HG03521 (cell line): Measurements from ENCODE around the gene MOSPD3.

Source experiments
- ATAC-seq: cut with Tn5 transposase; IDR thresholded peaks from one replicate; pipeline ENCODE4 v1.9.1; 2021; ENCODE audit warnings: mild to moderate bottlenecking, moderate library complexity; ENCODE audit not compliant: unreplicated experiment

MOSPD3 gene

GRCh38 chr7:100575206-100575631 is 37.1 kb upstream of the MOSPD3 start:
- no peak for ATAC-seq

DNA sequence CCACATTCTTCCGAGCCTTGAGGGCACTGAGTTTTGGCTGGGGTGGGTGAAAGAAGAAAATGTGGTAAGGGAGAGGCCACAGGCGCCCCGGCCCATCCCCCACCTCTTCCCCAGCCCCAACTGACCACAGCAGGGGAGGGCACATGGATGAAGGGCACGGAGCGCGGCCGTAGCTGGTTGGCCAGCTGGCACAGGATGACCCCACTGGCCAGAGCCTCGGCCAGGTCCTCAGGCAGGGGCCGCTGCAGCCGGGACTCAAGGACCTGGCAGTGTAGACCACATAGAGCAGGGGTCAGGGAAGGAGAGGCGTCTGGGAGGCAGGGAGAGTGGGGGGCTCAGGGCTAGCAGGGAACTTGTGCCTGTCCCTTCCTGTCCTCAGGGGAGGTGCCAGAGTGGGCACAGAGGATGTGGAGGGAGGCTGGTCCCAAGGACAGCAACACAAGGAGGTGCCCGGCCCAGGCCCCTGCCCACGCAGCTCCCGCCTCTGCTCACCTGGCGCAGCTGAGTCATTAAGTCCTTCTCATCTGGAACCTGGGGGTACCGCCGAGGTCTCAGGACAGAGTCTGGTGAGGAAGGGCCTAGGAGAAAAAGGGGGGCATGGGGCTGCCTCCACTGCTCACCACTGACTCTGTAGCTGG is 36.5 kb upstream of the MOSPD3 start:
- ATAC-seq = no peak

- ATAC-seq = no peak
Observed at GRCh38 chr7:100576384-100576993, 35.9 kb upstream of the MOSPD3 start.

GRCh38 chr7:100577103-100577502 is 35.2 kb upstream of the MOSPD3 start:
- no peak for ATAC-seq

DNA sequence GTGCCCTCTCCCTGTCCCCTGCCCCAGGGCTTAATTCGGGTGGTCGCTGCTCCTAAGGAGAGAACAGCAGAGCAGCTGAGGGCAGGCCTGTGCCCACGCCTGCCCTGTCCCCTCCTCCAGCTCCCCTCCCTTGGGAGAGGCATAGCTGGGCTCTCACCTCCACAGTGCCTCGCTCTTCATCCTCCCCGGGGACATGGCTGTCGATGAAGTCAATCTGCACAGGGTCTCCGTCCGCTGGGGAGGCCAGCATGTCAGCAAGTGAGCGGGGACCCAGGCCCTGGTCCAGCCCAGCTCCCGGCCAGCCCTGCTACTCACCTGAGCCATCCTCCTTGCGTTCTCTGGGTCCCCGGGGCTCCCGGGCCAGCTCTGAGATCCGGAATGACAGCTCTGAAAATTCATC is 34.8 kb upstream of the MOSPD3 start:
- ATAC-seq = no peak

GRCh38 chr7:100578246-100579183 is 33.8 kb upstream of the MOSPD3 start:
- ATAC-seq = no peak

GRCh38 chr7:100580466-100581283 is 31.7 kb upstream of the MOSPD3 start:
- no peak for ATAC-seq

GRCh38 chr7:100582041-100582579 is 30.2 kb upstream of the MOSPD3 start:
- ATAC-seq = no peak

- no peak for ATAC-seq
Observed at GRCh38 chr7:100582650-100583049, 29.7 kb upstream of the MOSPD3 start.

GRCh38 chr7:100583132-100584053 is 28.9 kb upstream of the MOSPD3 start:
- ATAC-seq = no peak

DNA sequence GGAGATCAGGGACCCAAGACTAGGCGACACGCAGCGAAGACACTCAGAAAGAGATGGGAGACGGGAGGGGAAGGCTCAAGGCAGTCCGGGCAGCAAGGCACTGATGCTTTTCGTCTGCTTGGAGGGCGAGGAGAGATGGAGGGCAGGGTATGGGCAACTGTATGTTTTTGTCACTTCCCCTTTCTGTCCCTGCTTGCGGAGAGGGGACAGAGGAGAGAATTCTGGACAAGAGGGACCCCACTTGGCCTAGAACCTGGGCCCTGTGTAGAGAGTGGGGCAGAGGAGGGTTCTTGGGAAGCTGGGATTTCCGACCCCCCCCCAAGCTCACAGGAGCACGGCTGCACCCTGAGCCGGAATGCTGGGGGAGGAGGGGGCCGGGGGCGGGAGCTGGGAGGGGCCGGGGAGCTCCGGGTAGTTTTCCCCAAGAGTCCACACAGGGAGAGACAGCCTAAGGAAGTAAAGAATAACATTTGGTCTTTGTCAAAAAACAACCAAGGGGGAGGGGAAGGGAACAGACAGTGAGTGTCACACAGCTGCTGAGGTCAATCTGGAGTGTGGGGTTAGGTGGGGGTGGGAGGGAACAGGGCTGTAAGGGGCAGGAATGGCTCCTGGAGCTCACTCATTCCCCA is 28.2 kb upstream of the MOSPD3 start:
- ATAC-seq = no peak

- no peak for ATAC-seq
Observed at GRCh38 chr7:100584683-100585510, 27.4 kb upstream of the MOSPD3 start.

- peak; percentile 16 for ATAC-seq
Observed at GRCh38 chr7:100585511-100586265, 26.7 kb upstream of the MOSPD3 start, which contains the start of gene LRCH4. LRCH4 (minus strand) TSS chr7:100586129; CDS start chr7:100586100, 29 bp downstream.

DNA sequence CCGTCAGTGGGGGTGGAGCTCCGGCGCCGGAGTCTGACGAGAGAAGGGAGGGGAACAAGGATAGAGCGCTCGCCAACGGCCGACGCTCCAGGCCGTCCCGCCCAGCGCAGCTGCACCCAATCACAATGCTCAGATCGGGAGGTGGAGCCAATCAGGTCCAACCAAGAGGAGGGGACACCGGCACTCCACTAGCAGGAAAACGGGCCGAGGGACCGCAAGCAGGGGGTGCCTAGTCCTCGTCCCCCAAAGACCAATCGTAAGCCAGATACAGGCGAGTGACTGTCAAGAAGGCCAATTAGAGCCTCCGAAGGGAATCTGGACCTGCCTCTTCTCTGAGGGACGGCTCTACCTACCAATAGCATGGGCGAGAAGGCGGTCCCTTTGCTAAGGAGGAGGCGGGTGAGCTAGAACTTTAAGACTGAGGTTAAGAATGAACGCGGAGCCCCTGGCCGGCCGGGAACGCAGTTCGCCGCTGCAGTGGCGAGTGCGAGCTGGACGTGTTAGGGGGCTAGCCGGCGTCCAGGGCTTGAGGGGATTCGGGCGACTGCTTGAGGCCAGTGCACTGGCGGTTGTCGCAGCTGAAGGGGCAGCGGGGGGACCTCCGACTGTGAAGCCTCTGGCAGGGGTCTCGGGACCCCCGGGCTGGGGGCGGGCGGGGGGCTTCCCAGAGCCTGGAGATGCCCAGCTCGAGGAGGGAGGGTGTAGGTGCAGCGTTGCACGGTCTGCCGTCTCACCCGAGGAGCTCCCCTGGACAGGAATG is 25.9 kb upstream of the MOSPD3 start, which contains the start of gene FBXO24:
FBXO24 (plus strand) TSS at position 63 of the 760 bp plus-strand sequence; CDS start at position 361, 298 bp downstream.
- peak; percentile 84 for ATAC-seq

DNA sequence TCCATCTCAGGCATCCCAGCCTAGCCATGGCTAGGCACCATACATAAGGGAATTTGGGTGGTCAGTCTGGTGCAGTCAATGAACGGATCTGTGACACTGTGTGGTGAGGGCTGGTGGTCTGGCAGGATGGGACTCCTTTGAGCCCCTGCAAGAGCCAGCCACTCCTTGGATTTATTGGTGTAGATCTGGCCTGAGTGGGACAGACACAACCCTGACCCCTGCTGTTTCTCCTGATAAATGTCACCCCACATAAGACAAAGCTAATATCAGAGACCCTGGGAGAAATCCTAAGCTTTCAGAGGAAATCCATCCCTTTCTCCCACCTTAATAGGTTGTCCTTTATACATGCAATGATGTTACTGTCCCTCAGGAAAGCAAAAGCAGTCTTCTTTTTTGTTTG is 23.9 kb upstream of the MOSPD3 start:
- ATAC-seq = no peak

DNA sequence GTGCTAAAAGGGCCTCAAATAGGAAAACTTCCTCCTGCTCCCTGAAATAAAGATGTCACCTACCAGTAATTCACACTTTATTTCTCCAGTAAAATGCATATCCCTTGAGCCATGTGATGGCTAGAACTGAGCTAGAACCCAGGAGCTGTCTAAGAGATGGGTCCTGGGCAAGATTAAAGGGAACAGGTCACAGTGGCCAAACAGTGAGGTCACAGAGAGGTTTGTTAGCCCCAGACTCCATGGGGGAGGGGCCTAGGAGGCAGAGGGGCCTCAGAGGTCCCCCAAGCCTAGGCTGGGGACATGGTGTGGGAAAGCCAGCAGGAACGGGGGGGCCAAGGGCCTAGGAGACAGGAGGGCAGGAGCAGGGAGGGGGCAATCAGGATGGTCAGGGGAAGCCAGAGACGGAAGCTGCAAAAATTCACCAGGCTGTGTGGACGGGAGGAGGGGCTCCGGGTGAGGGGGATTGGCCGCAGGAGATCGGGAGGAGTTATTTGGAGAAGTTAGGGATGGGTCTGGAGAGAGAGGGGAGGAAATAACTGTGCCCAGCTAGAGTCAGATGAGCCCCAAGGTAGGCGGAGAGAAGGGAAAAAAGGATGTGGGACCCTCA is 22.9 kb upstream of the MOSPD3 start:
- ATAC-seq = no peak
